GM12878 (cell line): ENCODE results near the gene PATL1. TPM values are rescaled to one million over a fixed set of nuclear protein-coding genes. Genes with fewer than 3 reads are reported as not detected.
"Not testable (repeated sequence)": the region's sequence is repeated elsewhere in the genome, so short reads cannot be mapped to it uniquely, and the experiment has no call there.

Source experiments
- ATAC-seq: fragments of 200-7000 bp; cut with Tn5 transposase; 3 replicates; pipeline ENCODE4 v1.9.1; 2020; ENCODE audit warnings: mild to moderate bottlenecking, moderate library complexity
- BruUV-seq: library from RNA; stranded (reverse); fragments of 400-500 nt; replicated peaks from 2 replicates; lab custom pipeline; 2021; lab: Mats Ljungman, UMichigan
- CTCF ChIA-PET: fragments of 300-600 bp; sonication (Branson Sonifier 250); formaldehyde crosslinking; extraction: SDS; loops from one replicate; lab custom pipeline; 2021; ENCODE audit warnings: inconsistent platforms; lab: Yijun Ruan, JAX
- POLR2A ChIA-PET: fragments of 350-600 bp; formaldehyde crosslinking; extraction: SDS; loops from one replicate; lab custom pipeline; 2021; ENCODE audit warnings: inconsistent platforms; lab: Charles Lee
- RAD21 ChIA-PET: fragments of 300-600 bp; sonication (Branson Sonifier 250); formaldehyde crosslinking; loops from one replicate; lab custom pipeline; 2023; ENCODE audit warnings: antibody characterized with exemption; ENCODE audit not compliant: unreplicated experiment; lab: Charles Lee
- SMC1A ChIA-PET: fragments of 300-600 bp; sonication (Branson Sonifier 250); formaldehyde crosslinking; loops from one replicate; lab custom pipeline; 2023; ENCODE audit not compliant: unreplicated experiment, uncharacterized antibody; lab: Charles Lee
- DNase-seq: peaks from one replicate; pipeline ENCODE4 v3.0.0-alpha.2; 2011; ENCODE audit warnings: low read depth, low spot score
- FAIRE-seq: peaks from 3 replicates; lab custom pipeline; 2011; peaks lifted over from hg19 to GRCh38; lab: Jason Lieb, UNC
- H2AFZ ChIP-seq: 2 replicates; pipeline ENCODE4 v1.6.0; 2011; ENCODE audit warnings: low read depth, low read length, control low read depth; ENCODE audit not compliant: control insufficient read depth
- H3K27ac ChIP-seq: 2 replicates; pipeline ENCODE4 v1.5.1; 2011; ENCODE audit warnings: control low read depth; ENCODE audit not compliant: control insufficient read depth, insufficient read depth
- H3K27me3 ChIP-seq, 2 experiments: replicated peaks in 1 of 2; 2 replicates each; pipeline versions ENCODE4 v1.6.0 to v1.6.1; 2011; ENCODE audit warnings: low read length in 1 of 2; ENCODE audit not compliant: control insufficient read depth in 2 of 2, insufficient read depth in 2 of 2
- H3K36me3 ChIP-seq, 2 experiments: 2 replicates each; pipeline ENCODE4 v1.5.1; 2011; ENCODE audit warnings: low read length in 1 of 2; ENCODE audit not compliant: control insufficient read depth in 2 of 2, insufficient read depth in 2 of 2
- H3K4me1 ChIP-seq: 2 replicates; pipeline ENCODE4 v1.6.1; 2011; ENCODE audit warnings: mild to moderate bottlenecking, low read length, moderate library complexity, mixed read lengths; ENCODE audit not compliant: control insufficient read depth, insufficient read depth
- H3K4me2 ChIP-seq: 2 replicates; pipeline ENCODE4 v1.6.0; 2011; ENCODE audit warnings: control low read depth; ENCODE audit not compliant: control insufficient read depth, insufficient read depth
- H3K4me3 ChIP-seq: fragments of 200-600 bp; sonication (generic); 2 replicates; pipeline ENCODE4 v1.5.1; 2016
- H3K79me2 ChIP-seq: 2 replicates; pipeline ENCODE4 v1.6.0; 2011; ENCODE audit warnings: low read length; ENCODE audit not compliant: control insufficient read depth, insufficient read depth
- H3K9ac ChIP-seq: 2 replicates; pipeline ENCODE4 v1.8.0; 2011; ENCODE audit warnings: low read length, control low read depth, mixed read lengths; ENCODE audit not compliant: control insufficient read depth, insufficient read depth
- H3K9me3 ChIP-seq: replicated peaks from 3 replicates; pipeline ENCODE4 v1.5.1; 2011; ENCODE audit warnings: mild to moderate bottlenecking, low read length; ENCODE audit not compliant: control insufficient read depth, insufficient read depth
- H4K20me1 ChIP-seq: 2 replicates; pipeline ENCODE4 v1.6.0; 2011; ENCODE audit not compliant: control insufficient read depth, insufficient read depth
- CBX5 ChIP-seq: sonication (generic); IDR thresholded peaks from 2 replicates; pipeline ENCODE4 v1.6.1; 2016; ENCODE audit warnings: low read depth, moderate library complexity, mild to moderate bottlenecking, inconsistent platforms
- CHD2 ChIP-seq: IDR thresholded peaks from 2 replicates; pipeline ENCODE4 v1.6.1; 2011; ENCODE audit warnings: low read depth, low read length, improper control_type of control experiment, borderline replicate concordance
- CTCF ChIP-seq, 3 experiments: IDR thresholded peaks in 2 of 3; conservative IDR thresholded peaks in 1 of 3; 2 replicates each; pipeline ENCODE4 v1.5.1; 2011; ENCODE audit warnings: low read depth in 3 of 3, low read length in 3 of 3, mild to moderate bottlenecking in 3 of 3, control low read depth in 2 of 3, moderate library complexity in 2 of 3, inconsistent platforms in 1 of 3, mixed read lengths in 1 of 3; ENCODE audit not compliant: control insufficient read depth in 2 of 3, insufficient read depth in 1 of 3; ENCODE audit errors: extremely low read depth in 1 of 3
- NR2C1 ChIP-seq: fragments of 450-650 bp; IDR thresholded peaks from 2 replicates; pipeline ENCODE4 v1.6.1; 2017; ENCODE audit warnings: antibody characterized with exemption, mild to moderate bottlenecking, moderate library complexity
- RAD21 ChIP-seq: IDR thresholded peaks from 2 replicates; pipeline ENCODE4 v1.6.1; 2011; ENCODE audit warnings: mild to moderate bottlenecking, low read depth, low read length, moderate library complexity; ENCODE audit not compliant: insufficient read depth
- SMC3 ChIP-seq: IDR thresholded peaks from 2 replicates; pipeline ENCODE4 v1.6.1; 2011; ENCODE audit warnings: low read length, improper control_type of control experiment, borderline replicate concordance
- WGBS: methylation state at CpG from one replicate; pipeline ENCODE4 v1.1.6; 2016; ENCODE audit warnings: low lambda C conversion rate; ENCODE audit not compliant: insufficient replicate concordance, insufficient coverage; ENCODE audit errors: missing lambda C conversion rate; 5-methylcytosine and 5-hydroxymethylcytosine counted together
- in situ Hi-C: fragments of 300-500 bp; cut with MboI; formaldehyde crosslinking; loops from 9 replicates; pipeline ENCODE4 v1.14.3; 2018; ENCODE audit warnings: mixed read lengths
- intact Hi-C: fragments of 100-400 bp; cut with micrococcal nuclease; formaldehyde crosslinking; loops from one replicate; pipeline ENCODE4 v1.14.2; 2022; ENCODE audit not compliant: unreplicated experiment
- polyA plus RNA-seq, 11 experiments: library from polyadenylated mRNA; depleted of rRNA in 4 of 11; unstranded in 6 of 11; stranded (reverse) in 5 of 11; fragments of >200 nt; fragmentation: Nextera tagmentation in 4 of 11; fragmentation: Illumina TruSeq in 1 of 11; extraction: Ambion mirVana in 4 of 11; extraction: Trizol in 1 of 11; gene quantifications; 1 replicate in 1 of 11; 2 replicates in 10 of 11; pipeline versions ENCODE4 v1.2.1 to v1.2.3, GENCODE V29; 2011 to 2016; ENCODE audit warnings: inconsistent platforms in 2 of 11, missing spikeins in 2 of 11, low read depth in 1 of 11
- total RNA-seq, 4 experiments: library from RNA; depleted of rRNA in 3 of 4; stranded (reverse); fragments of >200 nt in 3 of 4; fragmentation: Illumina TruSeq in 1 of 4; extraction: Trizol in 1 of 4; gene quantifications; 2 replicates each; pipeline versions ENCODE4 v1.2.1 to v1.2.3, GENCODE V29; 2013 to 2021

The PATL1 gene
- total and polyA plus RNA-seq, 10 of the 15 experiments (the other 5 are each of a cell fraction or from before 2014, with no cell fraction given) = 5.3 to 62.0 (median 14.9) TPM

DNA sequence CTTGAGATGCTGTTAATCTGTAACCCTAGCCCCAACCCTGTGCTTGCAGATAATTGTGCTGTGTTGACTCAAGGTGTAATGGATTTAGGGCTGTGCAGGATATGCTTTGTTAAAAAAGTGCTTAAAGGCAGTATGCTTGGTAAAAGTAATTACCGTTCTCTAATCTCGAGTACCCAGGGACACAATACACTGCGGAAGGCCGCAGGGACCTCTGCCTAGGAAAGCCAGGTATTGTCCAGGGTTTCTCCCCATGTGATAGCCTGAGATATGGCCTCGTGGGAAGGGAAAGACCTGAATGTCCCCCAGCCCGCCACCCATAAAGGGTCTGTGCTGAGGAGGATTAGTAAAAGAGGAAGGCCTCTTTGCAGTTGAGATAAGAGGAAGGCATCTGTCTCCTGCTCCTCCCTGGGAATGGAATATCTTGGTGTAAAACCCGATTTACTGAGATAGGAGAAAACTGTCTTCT, 12.5 kb upstream of the PATL1 start:
- H4K20me1 ChIP-seq, H3K9me3 ChIP-seq, ATAC-seq, H3K4me2 ChIP-seq, H3K27me3 ChIP-seq, intact Hi-C loops, H3K4me3 ChIP-seq, H3K36me3 ChIP-seq, RAD21 ChIA-PET, H3K4me1 ChIP-seq, H2AFZ ChIP-seq, H3K79me2 ChIP-seq, FAIRE-seq, H3K9ac ChIP-seq, H3K27ac ChIP-seq, DNase-seq, BruUV-seq: not testable (repeated sequence)
- POLR2A ChIA-PET = interaction anchor here (1.0 kb wide), 1 partner anchor 12 kb away, joined by 3 read pairs; the partner anchor contains the start of gene PATL1
- in situ Hi-C loops = loop anchor here (25.0 kb wide), 1 partner anchor 394 kb away; no protein-coding TSS in a partner anchor
- SMC1A ChIA-PET = interaction anchor here (0.6 to 2.7 kb wide), 2 partner anchors 55 to 143 kb away, joined by 3 to 11 read pairs; no protein-coding TSS in a partner anchor
- WGBS = 56% methylated on average over 7 of the region's 7 CpGs
- CTCF ChIA-PET = interaction anchor here (0.7 to 3.4 kb wide), 6 partner anchors 12 to 143 kb away, joined by 3 to 27 read pairs (median 10); partner anchors contain the start of gene PATL1

DNA sequence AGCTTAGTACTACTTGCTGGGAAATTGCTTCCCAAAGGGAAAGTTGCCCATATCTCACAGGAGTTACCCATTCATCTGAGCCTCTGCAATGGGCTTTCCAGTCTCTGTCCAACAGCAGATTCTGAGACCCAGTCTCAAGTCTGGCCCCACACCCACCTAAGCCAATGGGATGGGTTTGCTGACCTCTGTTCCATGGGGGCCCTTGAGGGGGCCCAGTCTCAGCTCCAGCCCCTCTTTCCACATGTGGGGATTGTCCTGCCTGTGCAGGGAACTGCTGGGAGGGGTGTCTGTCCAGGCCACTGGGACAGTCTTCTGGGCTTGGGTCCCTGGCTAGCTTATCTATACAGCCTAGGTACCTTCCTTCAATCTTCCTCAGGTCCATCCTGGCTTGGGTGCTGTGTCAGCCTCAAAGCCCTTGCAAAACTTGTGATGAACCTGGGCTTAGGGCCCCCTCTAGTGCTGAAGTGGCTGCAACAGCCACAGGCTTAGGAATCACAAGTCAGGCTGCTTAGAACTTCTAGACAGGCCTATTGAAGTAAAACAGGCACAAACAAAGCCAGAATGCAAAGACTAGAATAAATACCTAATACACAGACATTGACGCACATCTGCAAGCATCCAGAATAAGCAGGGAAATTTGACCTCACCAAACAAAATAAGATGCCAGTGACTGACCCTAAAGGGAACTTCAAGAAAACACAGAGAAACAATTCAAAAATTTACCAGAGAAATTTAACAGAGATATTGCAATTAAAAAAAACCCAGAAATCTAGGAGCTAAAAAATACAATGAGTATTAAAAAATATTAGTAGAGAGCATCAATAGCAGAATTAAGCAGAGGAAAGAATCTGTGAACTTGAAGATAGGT, 11.7 kb upstream of the PATL1 start:
- in situ Hi-C loops = loop anchor here (25.0 kb wide), 1 partner anchor 393 kb away; no protein-coding TSS in a partner anchor
- 88% methylated on average over 1 of the region's 1 CpG for WGBS
- CTCF ChIA-PET = interaction anchor here (0.6 to 3.4 kb wide), 11 partner anchors 9 to 510 kb away, joined by 3 to 27 read pairs (median 3); partner anchors contain the start of gene PATL1
- Histone ChIP-seq H3K36me3 (no peaks in the 10 kb centered on the region), H3K4me3 (no peak overlapping the region), H3K9me3 (no peaks in the 10 kb centered on the region), H3K4me1 (no peaks in the 10 kb centered on the region), H3K27me3 (no peaks in the 10 kb centered on the region), H3K4me2 (no peak overlapping the region), H3K9ac (no peak overlapping the region), H2AFZ (no peak overlapping the region), H4K20me1 (no peaks in the 10 kb centered on the region), H3K79me2 (no peaks in the 10 kb centered on the region), H3K27ac (no peak overlapping the region)
- RAD21 ChIA-PET = interaction anchor here (1.4 to 1.7 kb wide), 3 partner anchors 9 to 143 kb away, joined by 4 to 7 read pairs (median 6); no protein-coding TSS in a partner anchor
- peak; percentile 69; the same call in 1 of the 2 replicates for TF ChIP-seq SMC3
- TF ChIP-seq CTCF (IDR thresholded peaks at IDR 0.05 in 2 of 3, conservative IDR thresholded peaks at IDR 0.05 in 1 of 3; ENCODE audit: control insufficient read depth in 2 of 3, extremely low read depth in 1 of 3, insufficient read depth in 1 of 3, low read depth in 3 of 3, low read length in 3 of 3) = peak; percentile 76 to 92 (median 80)
- no peak for TF ChIP-seq CBX5
- no peak for TF ChIP-seq NR2C1
- TF ChIP-seq CHD2 = no peak
- TF ChIP-seq RAD21 = peak; percentile 78
- ATAC-seq (peak; percentile 99), DNase-seq (peak; percentile 20), FAIRE-seq (peak; percentile 61)
- intact Hi-C loops = loop anchor here (1.0 kb wide), 1 partner anchor 143 kb away; no protein-coding TSS in a partner anchor
- BruUV-seq = no TSS peak
- SMC1A ChIA-PET = interaction anchor here (0.6 to 2.7 kb wide), 4 partner anchors 12 to 143 kb away, joined by 3 to 11 read pairs (median 4); partner anchors contain the start of gene PATL1
- POLR2A ChIA-PET = no interaction called here
